Fibroblast of lung (primary cell): ENCODE data around the gene SGCD. TPM values are rescaled to one million over a fixed set of nuclear protein-coding genes. Genes with fewer than 3 reads are reported as not detected.
A peak's percentile ranks its signal among the peaks of the same experiment; 100 is the strongest.

Experiments used
- DNase-seq, 2 donors: peaks; one replicate each; pipeline versions ENCODE4 v3.0.0 to v3.0.0-alpha.2; 2010; ENCODE audit warnings: low read depth in 2 of 2
- H2AFZ ChIP-seq: 2 replicates; pipeline ENCODE4 v1.5.1; 2012; ENCODE audit warnings: low read length, control low read depth, inconsistent platforms
- H3K27ac ChIP-seq: 2 replicates; pipeline ENCODE4 v1.5.1; 2011; ENCODE audit warnings: low read length, control low read depth; ENCODE audit not compliant: insufficient read depth
- H3K27me3 ChIP-seq: 2 replicates; pipeline ENCODE4 v1.5.1; 2011; ENCODE audit warnings: mild to moderate bottlenecking, low read length; ENCODE audit not compliant: control insufficient read depth, insufficient read depth
- H3K36me3 ChIP-seq: 2 replicates; pipeline ENCODE4 v1.5.1; 2011; ENCODE audit warnings: low read length; ENCODE audit not compliant: control insufficient read depth, insufficient read depth
- H3K4me1 ChIP-seq: 2 replicates; pipeline ENCODE4 v1.5.1; 2011; ENCODE audit warnings: low read length; ENCODE audit not compliant: control insufficient read depth, insufficient read depth; ENCODE audit errors: extremely low read depth
- H3K4me2 ChIP-seq: 2 replicates; pipeline ENCODE4 v1.5.1; 2011; ENCODE audit warnings: low read length, control low read depth; ENCODE audit not compliant: insufficient read depth; ENCODE audit errors: extremely low read depth
- H3K4me3 ChIP-seq, 4 experiments: fragments of 200-600 bp in 1 of 4; sonication (generic) in 1 of 4; replicated peaks in 1 of 4; 2 replicates each; pipeline ENCODE4 v1.5.1; 2011 to 2016; ENCODE audit warnings: low read length in 4 of 4, low read depth in 3 of 4, mild to moderate bottlenecking in 3 of 4, control low read depth in 2 of 4, inconsistent platforms in 1 of 4, mixed read lengths in 1 of 4; ENCODE audit not compliant: insufficient read depth in 1 of 4; ENCODE audit errors: control extremely low read depth in 1 of 4
- H3K79me2 ChIP-seq: 2 replicates; pipeline ENCODE4 v1.5.1; 2012; ENCODE audit warnings: mild to moderate bottlenecking, low read length, inconsistent platforms; ENCODE audit not compliant: control insufficient read depth, insufficient read depth
- H3K9ac ChIP-seq: 2 replicates; pipeline ENCODE4 v1.5.1; 2011; ENCODE audit warnings: mild to moderate bottlenecking, low read length, control low read depth; ENCODE audit not compliant: insufficient read depth
- H3K9me3 ChIP-seq: 2 replicates; pipeline ENCODE4 v1.5.1; 2012; ENCODE audit warnings: low read depth, low read length; ENCODE audit not compliant: control insufficient read depth, insufficient read depth
- H4K20me1 ChIP-seq: 2 replicates; pipeline ENCODE4 v1.5.1; 2011; ENCODE audit warnings: low read length; ENCODE audit not compliant: control insufficient read depth, insufficient read depth; ENCODE audit errors: extremely low read depth
- CTCF ChIP-seq, 2 donors: IDR thresholded peaks in 1 of 2; conservative IDR thresholded peaks in 1 of 2; 1 replicate in 1 of 2; 2 replicates in 1 of 2; pipeline ENCODE4 v1.5.1; 2011 to 2012; ENCODE audit warnings: low read length in 2 of 2, control low read depth in 1 of 2, inconsistent platforms in 1 of 2, low read depth in 1 of 2, mild to moderate bottlenecking in 1 of 2
- EZH2 ChIP-seq: IDR thresholded peaks from 2 replicates; pipeline ENCODE4 v1.5.1; 2012; ENCODE audit warnings: low read length, control low read depth, mild to moderate bottlenecking; ENCODE audit errors: missing control alignments
- polyA plus RNA-seq, 2 donors: library from polyadenylated mRNA; depleted of rRNA in 1 of 2; stranded (reverse) in 1 of 2; unstranded in 1 of 2; fragments of >200 nt; gene quantifications; 2 replicates each; pipeline ENCODE4 v1.2.1, GENCODE V29; 2011 to 2012; ENCODE audit warnings: missing spikeins in 1 of 2
- total RNA-seq: library from RNA; depleted of rRNA; stranded (reverse); fragments of >200 nt; gene quantifications from 2 replicates; pipeline ENCODE4 v1.2.1, GENCODE V29; 2014

SGCD gene
- total and polyA plus RNA-seq, 2 donors (not counting 1 experiment from before 2014, with no cell fraction given) = 13.3 to 67.5 TPM

- Histone ChIP-seq H3K27me3 (no peaks in the 10 kb centered on the region), H3K36me3 (no peaks in the 10 kb centered on the region), H3K27ac (no peak overlapping the region), H3K79me2 (no peaks in the 10 kb centered on the region), H3K4me2 (no peak overlapping the region), H3K9me3 (no peaks in the 10 kb centered on the region), H3K4me3 (no peak overlapping the region), H2AFZ (no peak overlapping the region), H4K20me1 (no peaks in the 10 kb centered on the region), H3K4me1 (no peaks in the 10 kb centered on the region), H3K9ac (no peak overlapping the region)
- peak; percentile 80 to 98 for DNase-seq
- TF ChIP-seq EZH2 = no peak
- TF ChIP-seq CTCF (conservative IDR thresholded peaks at IDR 0.05 in 1 of 2, IDR thresholded peaks at IDR 0.05 in 1 of 2; ENCODE audit: low read depth in 1 of 2, low read length in 2 of 2) = no peak
These were observed 64.2 kb downstream of the SGCD start for GRCh38 chr5:156391139-156391538.

- no peak overlapping the region for H3K9ac ChIP-seq
- no peaks in the 10 kb centered on the region for H3K4me1 ChIP-seq
- no peaks in the 10 kb centered on the region for H3K27me3 ChIP-seq
- no peak for DNase-seq
- no peaks in the 10 kb centered on the region for H3K79me2 ChIP-seq
- H3K36me3 ChIP-seq = no peaks in the 10 kb centered on the region
- no peak overlapping the region for H3K27ac ChIP-seq
- H2AFZ ChIP-seq = no peak overlapping the region
- no peaks in the 10 kb centered on the region for H3K9me3 ChIP-seq
- TF ChIP-seq EZH2 (no peak), CTCF (conservative IDR thresholded peaks at IDR 0.05 in 1 of 2, IDR thresholded peaks at IDR 0.05 in 1 of 2; ENCODE audit: low read depth in 1 of 2, low read length in 2 of 2) (no peak)
- H3K4me3 ChIP-seq = no peak overlapping the region
- H3K4me2 ChIP-seq = no peak overlapping the region
- no peaks in the 10 kb centered on the region for H4K20me1 ChIP-seq
These were observed 67.0 kb downstream of the SGCD start for GRCh38 chr5:156393980-156394379.

GRCh38 chr5:156394642-156395305 is 67.8 kb downstream of the SGCD start:
- Histone ChIP-seq H3K27ac (no peak overlapping the region), H3K27me3 (no peaks in the 10 kb centered on the region), H2AFZ (no peak overlapping the region), H3K4me2 (no peak overlapping the region), H3K9me3 (no peaks in the 10 kb centered on the region), H4K20me1 (no peaks in the 10 kb centered on the region), H3K4me3 (no peak overlapping the region), H3K79me2 (no peaks in the 10 kb centered on the region), H3K9ac (no peak overlapping the region), H3K36me3 (no peaks in the 10 kb centered on the region), H3K4me1 (no peaks in the 10 kb centered on the region)
- TF ChIP-seq CTCF (conservative IDR thresholded peaks at IDR 0.05 in 1 of 2, IDR thresholded peaks at IDR 0.05 in 1 of 2; ENCODE audit: low read depth in 1 of 2, low read length in 2 of 2) (no peak), EZH2 (no peak)
- DNase-seq = peak in 1 of 2 donors; percentile 72
